ENCODE results near the gene SIM1.

GRCh38 chr6:100415768-100416167 lies 49.0 kb downstream of the SIM1 start:
- TF ChIP-seq CTCF (conservative IDR thresholded peaks at IDR 0.05; ENCODE audit: low read depth, low read length), result no peak
- no peak for TF ChIP-seq EZH2 (IDR thresholded peaks at IDR 0.05; ENCODE audit: borderline replicate concordance, low read depth, low read length, poor library complexity, severe bottlenecking)

Measured in A673 (cell line).